Dermis microvascular lymphatic vessel endothelial cell (primary cell): ENCODE measurements around the gene DBNDD1. TPM values are rescaled to one million over a fixed set of nuclear protein-coding genes. Genes with fewer than 3 reads are reported as not detected.

Experiments
- DNase-seq, 2 donors: peaks; one replicate each; pipeline versions ENCODE4 v3.0.0 to v3.0.0-alpha.2; 2010; ENCODE audit warnings: low read depth in 2 of 2
- total RNA-seq: library from RNA; depleted of rRNA; stranded (reverse); fragments of >200 nt; gene quantifications from 2 replicates; pipeline ENCODE4 v1.2.1, GENCODE V29; 2014

Gene DBNDD1
- total RNA-seq, 1 donor from 2014 or later: 12.3 TPM

GRCh38 chr16:89962754-89963498 is 56.3 kb downstream of the DBNDD1 start:
- DNase-seq: no peak

GRCh38 chr16:89961920-89962319 is 57.3 kb downstream of the DBNDD1 start:
- no peak for DNase-seq

- DNase-seq: no peak
Measured at GRCh38 chr16:89960966-89961365, 58.3 kb downstream of the DBNDD1 start.

- DNase-seq: no peak
Measured at GRCh38 chr16:89958596-89958995, 60.7 kb downstream of the DBNDD1 start.

GRCh38 chr16:89958068-89958467 is 61.2 kb downstream of the DBNDD1 start:
- DNase-seq: peak in 1 of 2 donors; percentile 44

GRCh38 chr16:89957216-89957785 is 62.0 kb downstream of the DBNDD1 start:
- DNase-seq: no peak

GRCh38 chr16:89956505-89957215 is 62.6 kb downstream of the DBNDD1 start:
- no peak for DNase-seq

- DNase-seq: no peak
Measured at GRCh38 chr16:89955001-89955685, 64.1 kb downstream of the DBNDD1 start.

Other genes with a start within 250 kb of the DBNDD1 start
- gene FANCA, start 202.8 kb downstream of the DBNDD1 start, total RNA-seq: 8.9 and 12.1 TPM in 2 replicates
- 1.0 and 2.4 TPM in 2 replicates for gene SPIRE2, start 191.0 kb downstream of the DBNDD1 start, total RNA-seq
- gene TCF25, start 145.9 kb downstream of the DBNDD1 start, total RNA-seq: 132 and 154 TPM in 2 replicates
- gene MC1R, start 100.6 kb downstream of the DBNDD1 start, total RNA-seq: 1.0 and 1.1 TPM in 2 replicates
- gene TUBB3, start 96.1 kb downstream of the DBNDD1 start, total RNA-seq: 76.0 and 137 TPM in 2 replicates
- 83.8 and 95.1 TPM in 2 replicates for gene DEF8, start 70.7 kb downstream of the DBNDD1 start, total RNA-seq
- not detected in 2 replicates for gene PRDM7, start 57.9 kb upstream of the DBNDD1 start, total RNA-seq